MM.1S (cell line): Measurements from ENCODE around the gene IRF1.

Source experiments
- EZH2phosphoT487 ChIP-seq: fragments of 300-600 bp; sonication (generic); IDR thresholded peaks from 2 replicates; pipeline ENCODE4 v1.6.1; 2018; ENCODE audit warnings: antibody characterized with exemption, low read length
- TF ChIP-seq, protein P1 (sequence below): fragments of 300-600 bp; sonication (generic); IDR thresholded peaks from 2 replicates; pipeline ENCODE4 v1.5.1; 2016; ENCODE audit warnings: antibody characterized with exemption, low read length, mixed read lengths

DNA sequence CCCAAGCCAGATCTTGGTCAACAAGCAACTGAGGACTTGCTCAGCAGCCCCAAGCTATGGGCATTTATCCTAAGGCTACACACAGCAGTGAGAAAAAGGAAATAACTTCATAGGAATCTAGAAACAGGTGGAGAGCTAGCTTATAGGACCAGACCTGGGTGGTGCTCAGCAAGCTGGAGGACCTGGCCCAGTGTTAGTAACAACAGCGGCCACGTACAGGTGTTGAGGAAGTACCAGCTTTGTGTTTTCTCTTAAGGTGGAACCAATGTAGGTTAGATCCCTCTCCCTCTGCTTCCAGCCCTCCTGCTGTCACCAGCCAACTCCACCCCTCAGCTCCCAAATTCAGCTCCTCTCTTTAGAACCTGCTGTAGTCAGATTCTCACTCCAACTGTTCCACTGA lies 43.4 kb downstream of the IRF1 start:
- TF ChIP-seq, protein P1, sequence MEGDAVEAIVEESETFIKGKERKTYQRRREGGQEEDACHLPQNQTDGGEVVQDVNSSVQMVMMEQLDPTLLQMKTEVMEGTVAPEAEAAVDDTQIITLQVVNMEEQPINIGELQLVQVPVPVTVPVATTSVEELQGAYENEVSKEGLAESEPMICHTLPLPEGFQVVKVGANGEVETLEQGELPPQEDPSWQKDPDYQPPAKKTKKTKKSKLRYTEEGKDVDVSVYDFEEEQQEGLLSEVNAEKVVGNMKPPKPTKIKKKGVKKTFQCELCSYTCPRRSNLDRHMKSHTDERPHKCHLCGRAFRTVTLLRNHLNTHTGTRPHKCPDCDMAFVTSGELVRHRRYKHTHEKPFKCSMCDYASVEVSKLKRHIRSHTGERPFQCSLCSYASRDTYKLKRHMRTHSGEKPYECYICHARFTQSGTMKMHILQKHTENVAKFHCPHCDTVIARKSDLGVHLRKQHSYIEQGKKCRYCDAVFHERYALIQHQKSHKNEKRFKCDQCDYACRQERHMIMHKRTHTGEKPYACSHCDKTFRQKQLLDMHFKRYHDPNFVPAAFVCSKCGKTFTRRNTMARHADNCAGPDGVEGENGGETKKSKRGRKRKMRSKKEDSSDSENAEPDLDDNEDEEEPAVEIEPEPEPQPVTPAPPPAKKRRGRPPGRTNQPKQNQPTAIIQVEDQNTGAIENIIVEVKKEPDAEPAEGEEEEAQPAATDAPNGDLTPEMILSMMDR: no peak
- no peak for TF ChIP-seq EZH2phosphoT487
